GM12878 (cell line): Measurements from ENCODE around the gene UBAP1. TPM values are rescaled to one million over a fixed set of nuclear protein-coding genes. Genes with fewer than 3 reads are reported as not detected.

ENCODE experiments used
- ATAC-seq: fragments of 200-7000 bp; cut with Tn5 transposase; 3 replicates; pipeline ENCODE4 v1.9.1; 2020; ENCODE audit warnings: mild to moderate bottlenecking, moderate library complexity
- Bru-seq: library from RNA; stranded (reverse); fragments of 400-500 nt; gene quantifications from one replicate; lab custom pipeline; 2021; lab: Mats Ljungman, UMichigan
- BruChase-seq, 2 experiments: library from RNA; stranded (reverse); fragments of 400-500 nt; gene quantifications; one replicate each; lab custom pipeline; 2021; lab: Mats Ljungman, UMichigan
- BruUV-seq: library from RNA; stranded (reverse); fragments of 400-500 nt; replicated peaks from 2 replicates; lab custom pipeline; 2021; lab: Mats Ljungman, UMichigan
- CTCF ChIA-PET: fragments of 300-600 bp; sonication (Branson Sonifier 250); formaldehyde crosslinking; extraction: SDS; loops from one replicate; lab custom pipeline; 2021; ENCODE audit warnings: inconsistent platforms; lab: Yijun Ruan, JAX
- POLR2A ChIA-PET: fragments of 350-600 bp; formaldehyde crosslinking; extraction: SDS; loops from one replicate; lab custom pipeline; 2021; ENCODE audit warnings: inconsistent platforms; lab: Charles Lee
- RAD21 ChIA-PET: fragments of 300-600 bp; sonication (Branson Sonifier 250); formaldehyde crosslinking; loops from one replicate; lab custom pipeline; 2023; ENCODE audit warnings: antibody characterized with exemption; ENCODE audit not compliant: unreplicated experiment; lab: Charles Lee
- SMC1A ChIA-PET: fragments of 300-600 bp; sonication (Branson Sonifier 250); formaldehyde crosslinking; loops from one replicate; lab custom pipeline; 2023; ENCODE audit not compliant: unreplicated experiment, uncharacterized antibody; lab: Charles Lee
- DNase-seq: peaks from one replicate; pipeline ENCODE4 v3.0.0-alpha.2; 2011; ENCODE audit warnings: low read depth, low spot score
- FAIRE-seq: peaks from 3 replicates; lab custom pipeline; 2011; peaks lifted over from hg19 to GRCh38; lab: Jason Lieb, UNC
- H2AFZ ChIP-seq: 2 replicates; pipeline ENCODE4 v1.6.0; 2011; ENCODE audit warnings: low read depth, low read length, control low read depth; ENCODE audit not compliant: control insufficient read depth
- H3K27ac ChIP-seq: 2 replicates; pipeline ENCODE4 v1.5.1; 2011; ENCODE audit warnings: control low read depth; ENCODE audit not compliant: control insufficient read depth, insufficient read depth
- H3K27me3 ChIP-seq, 2 experiments: replicated peaks in 1 of 2; 2 replicates each; pipeline versions ENCODE4 v1.6.0 to v1.6.1; 2011; ENCODE audit warnings: low read length in 1 of 2; ENCODE audit not compliant: control insufficient read depth in 2 of 2, insufficient read depth in 2 of 2
- H3K36me3 ChIP-seq, 2 experiments: 2 replicates each; pipeline ENCODE4 v1.5.1; 2011; ENCODE audit warnings: low read length in 1 of 2; ENCODE audit not compliant: control insufficient read depth in 2 of 2, insufficient read depth in 2 of 2
- H3K4me1 ChIP-seq: 2 replicates; pipeline ENCODE4 v1.6.1; 2011; ENCODE audit warnings: mild to moderate bottlenecking, low read length, moderate library complexity, mixed read lengths; ENCODE audit not compliant: control insufficient read depth, insufficient read depth
- H3K4me2 ChIP-seq: 2 replicates; pipeline ENCODE4 v1.6.0; 2011; ENCODE audit warnings: control low read depth; ENCODE audit not compliant: control insufficient read depth, insufficient read depth
- H3K4me3 ChIP-seq: fragments of 200-600 bp; sonication (generic); 2 replicates; pipeline ENCODE4 v1.5.1; 2016
- H3K79me2 ChIP-seq: 2 replicates; pipeline ENCODE4 v1.6.0; 2011; ENCODE audit warnings: low read length; ENCODE audit not compliant: control insufficient read depth, insufficient read depth
- H3K9ac ChIP-seq: 2 replicates; pipeline ENCODE4 v1.8.0; 2011; ENCODE audit warnings: low read length, control low read depth, mixed read lengths; ENCODE audit not compliant: control insufficient read depth, insufficient read depth
- H3K9me3 ChIP-seq: replicated peaks from 3 replicates; pipeline ENCODE4 v1.5.1; 2011; ENCODE audit warnings: mild to moderate bottlenecking, low read length; ENCODE audit not compliant: control insufficient read depth, insufficient read depth
- H4K20me1 ChIP-seq: 2 replicates; pipeline ENCODE4 v1.6.0; 2011; ENCODE audit not compliant: control insufficient read depth, insufficient read depth
- ATF2 ChIP-seq: IDR thresholded peaks from 2 replicates; pipeline ENCODE4 v1.6.1; 2012; ENCODE audit warnings: low read length, inconsistent platforms
- BACH1 ChIP-seq: fragments of 450-650 bp; IDR thresholded peaks from 2 replicates; pipeline ENCODE4 v1.6.1; 2017; ENCODE audit warnings: mild to moderate bottlenecking, borderline replicate concordance
- BHLHE40 ChIP-seq, 2 experiments: fragments of 450-650 bp in 1 of 2; IDR thresholded peaks; 2 replicates each; pipeline ENCODE4 v1.6.1; 2011 to 2017; ENCODE audit warnings: low read depth in 2 of 2, borderline replicate concordance in 1 of 2, improper control_type of control experiment in 1 of 2, low read length in 1 of 2, mild to moderate bottlenecking in 1 of 2
- CEBPZ ChIP-seq: fragments of 150-350 bp; IDR thresholded peaks from 2 replicates; pipeline ENCODE4 v1.6.1; 2016; ENCODE audit warnings: low read depth, low read length
- EP300 ChIP-seq, 2 experiments: fragments of 150-350 bp in 1 of 2; IDR thresholded peaks; 2 replicates each; pipeline ENCODE4 v1.6.1; 2011 to 2012; ENCODE audit warnings: low read depth in 2 of 2, low read length in 2 of 2, borderline replicate concordance in 1 of 2, improper control_type of control experiment in 1 of 2, inconsistent platforms in 1 of 2; ENCODE audit not compliant: control insufficient read depth in 1 of 2
- FOXM1 ChIP-seq: IDR thresholded peaks from 2 replicates; pipeline ENCODE4 v1.6.1; 2012; ENCODE audit warnings: low read depth, mild to moderate bottlenecking, inconsistent platforms, low read length, moderate library complexity
- HDGF ChIP-seq: fragments of 450-650 bp; IDR thresholded peaks from 2 replicates; pipeline ENCODE4 v1.6.1; 2016; ENCODE audit warnings: antibody characterized with exemption
- MTA3 ChIP-seq: IDR thresholded peaks from 2 replicates; pipeline ENCODE4 v1.6.1; 2012; ENCODE audit warnings: low read length, inconsistent platforms, borderline replicate concordance
- MXI1 ChIP-seq: fragments of 150-350 bp; IDR thresholded peaks from 2 replicates; pipeline ENCODE4 v1.6.1; 2011; ENCODE audit warnings: low read depth, mild to moderate bottlenecking, inconsistent platforms, low read length, improper control_type of control experiment
- POU2F2 ChIP-seq: IDR thresholded peaks from 3 replicates; pipeline ENCODE4 v1.6.1; 2011; ENCODE audit warnings: low read depth, mild to moderate bottlenecking, low read length, borderline replicate concordance
- RCOR1 ChIP-seq: conservative IDR thresholded peaks from 2 replicates; pipeline ENCODE4 v1.6.1; 2012; ENCODE audit warnings: low read depth, low read length, improper control_type of control experiment
- SPI1 ChIP-seq: IDR thresholded peaks from 2 replicates; pipeline ENCODE4 v1.6.1; 2011; ENCODE audit warnings: low read depth, mild to moderate bottlenecking, low read length, moderate library complexity, borderline replicate concordance; ENCODE audit not compliant: insufficient read depth
- WGBS: methylation state at CpG from one replicate; pipeline ENCODE4 v1.1.6; 2016; ENCODE audit warnings: low lambda C conversion rate; ENCODE audit not compliant: insufficient replicate concordance, insufficient coverage; ENCODE audit errors: missing lambda C conversion rate; 5-methylcytosine and 5-hydroxymethylcytosine counted together
- in situ Hi-C: fragments of 300-500 bp; cut with MboI; formaldehyde crosslinking; loops from 9 replicates; pipeline ENCODE4 v1.14.3; 2018; ENCODE audit warnings: mixed read lengths
- intact Hi-C: fragments of 100-400 bp; cut with micrococcal nuclease; formaldehyde crosslinking; loops from one replicate; pipeline ENCODE4 v1.14.2; 2022; ENCODE audit not compliant: unreplicated experiment
- long read RNA-seq, 2 experiments: library from polyadenylated mRNA; unstranded; transcript quantifications; one replicate each; pipeline ENCODE4 v2.0.0, GENCODE V29; 2019 to 2020
- polyA minus RNA-seq, 3 experiments: library from RNA; depleted of rRNA, polyadenylated mRNA; stranded (reverse); fragments of >200 nt; gene quantifications; 2 replicates each; pipeline ENCODE4 v1.2.3, GENCODE V29; 2011
- polyA plus RNA-seq, 11 experiments: library from polyadenylated mRNA; depleted of rRNA in 4 of 11; unstranded in 6 of 11; stranded (reverse) in 5 of 11; fragments of >200 nt; fragmentation: Nextera tagmentation in 4 of 11; fragmentation: Illumina TruSeq in 1 of 11; extraction: Ambion mirVana in 4 of 11; extraction: Trizol in 1 of 11; gene quantifications; 1 replicate in 1 of 11; 2 replicates in 10 of 11; pipeline versions ENCODE4 v1.2.1 to v1.2.3, GENCODE V29; 2011 to 2016; ENCODE audit warnings: inconsistent platforms in 2 of 11, missing spikeins in 2 of 11, low read depth in 1 of 11
- total RNA-seq, 4 experiments: library from RNA; depleted of rRNA in 3 of 4; stranded (reverse); fragments of >200 nt in 3 of 4; fragmentation: Illumina TruSeq in 1 of 4; extraction: Trizol in 1 of 4; gene quantifications; 2 replicates each; pipeline versions ENCODE4 v1.2.1 to v1.2.3, GENCODE V29; 2013 to 2021

Gene UBAP1
- 15.8 and 18.4 TPM in 2 replicates for total RNA-seq (2013; cell fraction: nucleolus; rRNA removed)
- total RNA-seq (2014; rRNA removed) = 19.2 and 21.9 TPM in 2 replicates
- total RNA-seq (2014; rRNA removed; fragmentation: Illumina TruSeq; extraction: Trizol) = 22.7 and 23.7 TPM in 2 replicates
- total RNA-seq (2021) = 24.0 and 26.8 TPM in 2 replicates
- polyA plus RNA-seq (2011; ENCODE audit: low read depth) = 27.3 TPM
- polyA plus RNA-seq (2011; rRNA removed) = 41.8 and 47.9 TPM in 2 replicates
- 41.0 and 45.1 TPM in 2 replicates for polyA plus RNA-seq (2011; cell fraction: cytosol; rRNA removed)
- polyA plus RNA-seq (2011; cell fraction: nucleus; rRNA removed) = 16.8 and 18.6 TPM in 2 replicates
- 25.0 and 25.8 TPM in 2 replicates for polyA plus RNA-seq (2012)
- polyA plus RNA-seq (2014; fragmentation: Illumina TruSeq; extraction: Trizol) = 38.0 and 40.1 TPM in 2 replicates
- polyA plus RNA-seq (2014; fragmentation: Nextera tagmentation; extraction: Ambion mirVana) = 1 to 10 TPM; 2.1 to 2.9 TPM
- polyA plus RNA-seq (2014; rRNA removed) = 27.6 and 27.7 TPM in 2 replicates
- polyA plus RNA-seq (2016; fragmentation: Nextera tagmentation; extraction: Ambion mirVana) = 10 to 100 TPM; 30.5 to 33.4 TPM
- polyA minus RNA-seq (2011; rRNA and poly(A)+ RNA removed) = 41.7 and 44.5 TPM in 2 replicates
- polyA minus RNA-seq (2011; cell fraction: cytosol; rRNA and poly(A)+ RNA removed) = 15.6 and 18.8 TPM in 2 replicates
- 6.0 and 8.5 TPM in 2 replicates for polyA minus RNA-seq (2011; cell fraction: nucleus; rRNA and poly(A)+ RNA removed)
- percentile 81 among the genes with signal in this experiment for Bru-seq, nascent RNA
- percentile 83 among the genes with signal in this experiment for BruChase-seq, experiment 1, labeled RNA remaining after a 6-hour chase
- BruChase-seq, experiment 2, labeled RNA remaining after a 2-hour chase = percentile 83 among the genes with signal in this experiment
- long read RNA-seq, experiment 1, transcript UBAP1-201 (7 exons, 2,735 nt) = major isoform, 22 of 29 reads
- long read RNA-seq, experiment 1, partial matches to known transcripts = 2 of 29 reads
- long read RNA-seq, experiment 1, other reads (novel, unspliced or antisense) = 3 of 29 reads
- long read RNA-seq, experiment 2, transcript UBAP1-201 (7 exons, 2,735 nt) = major isoform, 46 of 62 reads
- long read RNA-seq, experiment 2, partial matches to known transcripts = 4 of 62 reads
- long read RNA-seq, experiment 2, other reads (novel, unspliced or antisense) = 7 of 62 reads

- no peaks in the 10 kb centered on the region for H3K9me3 ChIP-seq
- peak within 1 kb of the TSS; percentile 86 for H3K27ac ChIP-seq
- H3K9ac ChIP-seq = peak within 1 kb of the TSS; percentile 92
- no peaks in the 10 kb centered on the region for H3K27me3 ChIP-seq
- intact Hi-C loops (loop anchor here (5.0 kb wide), 1 partner anchor 51 kb away; the partner anchor contains the start of gene DCAF12), in situ Hi-C loops (no loop called here)
- under 1% methylated on average over 36 of the region's 48 CpGs for WGBS
- H4K20me1 ChIP-seq = no peaks in the 10 kb centered on the region
- POLR2A ChIA-PET = interaction anchor here (0.5 to 1.2 kb wide), 11 partner anchors 9 to 301 kb away, joined by 3 to 9 read pairs (median 3); partner anchors contain the start of gene UBAP2
- CTCF ChIA-PET = interaction anchor here (0.8 to 2.7 kb wide), 8 partner anchors 10 to 267 kb away, joined by 3 to 17 read pairs (median 4); no protein-coding TSS in a partner anchor
- peak within 1 kb of the TSS; percentile 90 for H3K4me3 ChIP-seq
- SMC1A ChIA-PET = interaction anchor here (0.7 to 1.3 kb wide), 7 partner anchors 11 to 913 kb away, joined by 3 to 4 read pairs (median 3); no protein-coding TSS in a partner anchor
- peak; percentile 99 for ATAC-seq
- H3K4me1 ChIP-seq = no peaks in the 10 kb centered on the region
- no peaks in the 10 kb centered on the region for H3K36me3 ChIP-seq
- peaks cover 38% of the 10 kb centered on the region for H3K79me2 ChIP-seq
- BruUV-seq = TSS peak; percentile 97
- FAIRE-seq = peak; percentile 54
- RAD21 ChIA-PET = interaction anchor here (0.9 to 1.4 kb wide), 4 partner anchors 32 to 152 kb away, joined by 3 to 5 read pairs (median 3); no protein-coding TSS in a partner anchor
- H3K4me2 ChIP-seq = peak within 1 kb of the TSS; percentile 81
- peak; percentile 88 for DNase-seq
- peak within 1 kb of the TSS; percentile 99 for H2AFZ ChIP-seq
- TF ChIP-seq ATF2 = peak; percentile 97
- no peak for TF ChIP-seq RCOR1
- no peak for TF ChIP-seq EP300 (IDR thresholded peaks at IDR 0.05; ENCODE audit: borderline replicate concordance in 1 of 2, control insufficient read depth in 1 of 2, low read depth in 2 of 2, low read length in 2 of 2)
- TF ChIP-seq CEBPZ = no peak
- peak; percentile 33; the same call in 1 of the 2 replicates for TF ChIP-seq BACH1
- TF ChIP-seq FOXM1 = no peak
- peak in 1 of 2 experiments; percentile 40; a peak in 1 of 4 replicates for TF ChIP-seq BHLHE40 (IDR thresholded peaks at IDR 0.05; ENCODE audit: borderline replicate concordance in 1 of 2, low read depth in 2 of 2, low read length in 1 of 2)
- peak; percentile 79; the same call in 1 of the 2 replicates for TF ChIP-seq SPI1
- TF ChIP-seq MXI1 = peak; percentile 67
- no peak for TF ChIP-seq MTA3
- TF ChIP-seq POU2F2 = peak; percentile 65; the same call in 2 of the 3 replicates
- TF ChIP-seq HDGF = peak; percentile 77
Measured at GRCh38 chr9:34178436-34179212, at the start of gene UBAP1. Gene UBAP1 (plus strand): TSS chr9:34179043. CDS start chr9:34220915, 41,872 bp downstream.
